Measurements from ENCODE around the gene BRIX1. TPM values are rescaled to one million over a fixed set of nuclear protein-coding genes. Genes with fewer than 3 reads are reported as not detected.
A peak's percentile ranks its signal among the peaks of the same experiment; 100 is the strongest.

The BRIX1 gene, protein sequence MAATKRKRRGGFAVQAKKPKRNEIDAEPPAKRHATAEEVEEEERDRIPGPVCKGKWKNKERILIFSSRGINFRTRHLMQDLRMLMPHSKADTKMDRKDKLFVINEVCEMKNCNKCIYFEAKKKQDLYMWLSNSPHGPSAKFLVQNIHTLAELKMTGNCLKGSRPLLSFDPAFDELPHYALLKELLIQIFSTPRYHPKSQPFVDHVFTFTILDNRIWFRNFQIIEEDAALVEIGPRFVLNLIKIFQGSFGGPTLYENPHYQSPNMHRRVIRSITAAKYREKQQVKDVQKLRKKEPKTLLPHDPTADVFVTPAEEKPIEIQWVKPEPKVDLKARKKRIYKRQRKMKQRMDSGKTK
- 40.8 and 46.9 TPM in 2 replicates for total RNA-seq
- polyA plus RNA-seq, result 42.3 and 84.2 TPM in 2 replicates
- polyA plus RNA-seq (2012), result 28.8 and 57.8 TPM in 2 replicates
- polyA minus RNA-seq (ENCODE audit: low replicate concordance), result 0.43 and 4.4 TPM in 2 replicates

DNA sequence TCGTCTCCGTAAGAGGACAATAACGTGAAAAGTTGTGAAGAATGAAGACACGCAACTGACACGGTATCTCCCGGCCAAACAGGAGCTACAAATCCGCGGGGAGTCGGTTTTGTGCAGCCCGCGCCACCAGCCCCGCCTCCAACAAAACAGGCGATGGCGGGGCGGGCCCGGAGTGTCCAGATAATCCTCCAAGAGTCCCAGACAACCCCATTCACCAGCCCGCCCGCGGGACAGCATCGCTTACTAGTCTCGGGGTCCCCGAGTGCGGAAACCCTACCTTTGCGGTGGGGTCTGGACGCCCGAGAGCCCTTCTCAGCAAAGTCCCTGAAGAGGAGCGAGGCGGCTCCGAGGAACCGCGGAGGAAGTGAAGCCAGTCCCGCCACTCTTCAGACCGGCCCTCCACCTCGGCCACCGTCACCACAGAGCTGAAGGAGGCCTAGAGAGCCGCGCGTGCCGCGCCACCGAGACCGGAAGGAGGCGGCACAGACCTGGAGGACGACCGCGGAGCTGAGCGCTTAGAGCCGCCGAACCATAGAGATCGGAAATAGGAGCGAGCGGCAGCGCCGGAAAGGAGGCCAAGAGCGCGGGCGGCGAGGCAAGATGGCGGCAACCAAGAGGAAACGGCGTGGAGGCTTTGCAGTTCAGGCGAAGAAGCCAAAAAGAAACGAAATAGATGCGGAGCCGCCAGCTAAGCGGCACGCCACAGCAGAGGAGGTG lies at the start of gene BRIX1, which contains the start of gene RAD1:
BRIX1 (plus strand) TSS at position 573 of the 717 bp plus-strand sequence; CDS start at position 601, 28 bp downstream.
RAD1 (minus strand) TSS at position 366 of the 717 bp plus-strand sequence. CDS start 612 bp downstream, outside the sequence.
- peaks cover 8% of the 10 kb centered on the region for H3K36me3 ChIP-seq (ENCODE audit: control insufficient read depth, insufficient read depth, low read length)
- H3K9ac ChIP-seq (ENCODE audit: insufficient read depth, low read length), result peak within 1 kb of the TSS; percentile 80

DNA sequence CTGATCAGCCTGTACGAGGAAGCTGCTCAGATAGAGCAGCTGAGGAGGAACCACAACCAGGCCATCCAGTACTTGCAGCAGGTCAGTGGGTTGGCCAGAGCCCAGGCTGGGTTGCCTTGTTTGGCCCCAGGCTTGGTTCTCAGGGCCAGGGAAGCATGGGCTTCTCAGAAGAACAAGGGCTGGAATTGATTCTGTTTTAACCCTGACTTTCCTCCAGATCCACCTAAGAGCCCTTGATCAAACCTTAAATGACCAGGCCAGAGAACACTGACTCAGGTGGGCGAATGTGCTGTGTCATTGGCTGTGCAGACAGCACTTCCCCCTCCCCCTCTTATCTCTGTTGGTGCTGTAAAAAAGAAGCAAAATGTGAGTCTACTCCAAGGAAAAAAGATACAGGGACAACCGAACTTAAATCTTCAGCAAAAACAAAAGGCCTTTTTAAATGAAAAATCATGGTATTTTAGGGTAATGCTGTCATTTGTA lies 48.5 kb upstream of the BRIX1 start:
- no peaks in the 10 kb centered on the region for H3K9me3 ChIP-seq (ENCODE audit: control insufficient read depth, insufficient read depth, low read depth, low read length)
- no peak overlapping the region for H3K4me3 ChIP-seq (replicated peaks in 1 of 4; ENCODE audit: control extremely low read depth in 1 of 4, insufficient read depth in 1 of 4, low read depth in 3 of 4, low read length in 4 of 4)
- H3K79me2 ChIP-seq (ENCODE audit: control insufficient read depth, insufficient read depth, low read length), result no peaks in the 10 kb centered on the region
- DNase-seq (ENCODE audit: low read depth in 2 of 2), result no peak
- H3K27me3 ChIP-seq (ENCODE audit: control insufficient read depth, insufficient read depth, low read length), result no peaks in the 10 kb centered on the region
- H3K9ac ChIP-seq (ENCODE audit: insufficient read depth, low read length), result no peak overlapping the region
- H3K27ac ChIP-seq (ENCODE audit: insufficient read depth, low read length), result no peak overlapping the region
- no peaks in the 10 kb centered on the region for H3K36me3 ChIP-seq (ENCODE audit: control insufficient read depth, insufficient read depth, low read length)
- no peaks in the 10 kb centered on the region for H4K20me1 ChIP-seq (ENCODE audit: control insufficient read depth, extremely low read depth, insufficient read depth, low read length)
- no peak overlapping the region for H2AFZ ChIP-seq (ENCODE audit: low read length)
- no peak overlapping the region for H3K4me2 ChIP-seq (ENCODE audit: extremely low read depth, insufficient read depth, low read length)
- H3K4me1 ChIP-seq (ENCODE audit: control insufficient read depth, extremely low read depth, insufficient read depth, low read length), result no peaks in the 10 kb centered on the region
- no peak for TF ChIP-seq EZH2 (IDR thresholded peaks at IDR 0.05; ENCODE audit: low read length, missing control alignments)
- TF ChIP-seq, protein P1, sequence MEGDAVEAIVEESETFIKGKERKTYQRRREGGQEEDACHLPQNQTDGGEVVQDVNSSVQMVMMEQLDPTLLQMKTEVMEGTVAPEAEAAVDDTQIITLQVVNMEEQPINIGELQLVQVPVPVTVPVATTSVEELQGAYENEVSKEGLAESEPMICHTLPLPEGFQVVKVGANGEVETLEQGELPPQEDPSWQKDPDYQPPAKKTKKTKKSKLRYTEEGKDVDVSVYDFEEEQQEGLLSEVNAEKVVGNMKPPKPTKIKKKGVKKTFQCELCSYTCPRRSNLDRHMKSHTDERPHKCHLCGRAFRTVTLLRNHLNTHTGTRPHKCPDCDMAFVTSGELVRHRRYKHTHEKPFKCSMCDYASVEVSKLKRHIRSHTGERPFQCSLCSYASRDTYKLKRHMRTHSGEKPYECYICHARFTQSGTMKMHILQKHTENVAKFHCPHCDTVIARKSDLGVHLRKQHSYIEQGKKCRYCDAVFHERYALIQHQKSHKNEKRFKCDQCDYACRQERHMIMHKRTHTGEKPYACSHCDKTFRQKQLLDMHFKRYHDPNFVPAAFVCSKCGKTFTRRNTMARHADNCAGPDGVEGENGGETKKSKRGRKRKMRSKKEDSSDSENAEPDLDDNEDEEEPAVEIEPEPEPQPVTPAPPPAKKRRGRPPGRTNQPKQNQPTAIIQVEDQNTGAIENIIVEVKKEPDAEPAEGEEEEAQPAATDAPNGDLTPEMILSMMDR (conservative IDR thresholded peaks at IDR 0.05 in 1 of 2, IDR thresholded peaks at IDR 0.05 in 1 of 2; ENCODE audit: low read depth in 1 of 2, low read length in 2 of 2), result no peak

More for the DNA sequence above, at the start of gene BRIX1, which contains the start of gene RAD1:
- Histone ChIP-seq H4K20me1 (ENCODE audit: control insufficient read depth, extremely low read depth, insufficient read depth, low read length) (no peaks in the 10 kb centered on the region), H3K4me3 (replicated peaks in 1 of 4; ENCODE audit: control extremely low read depth in 1 of 4, insufficient read depth in 1 of 4, low read depth in 3 of 4, low read length in 4 of 4) (peak within 1 kb of the TSS; percentile 65 to 99 (median 95)), H3K27ac (ENCODE audit: insufficient read depth, low read length) (peak within 1 kb of the TSS; percentile 75), H2AFZ (ENCODE audit: low read length) (peak within 1 kb of the TSS; percentile 88), H3K4me1 (ENCODE audit: control insufficient read depth, extremely low read depth, insufficient read depth, low read length) (peaks cover 4% of the 10 kb centered on the region), H3K27me3 (ENCODE audit: control insufficient read depth, insufficient read depth, low read length) (no peaks in the 10 kb centered on the region), H3K9me3 (ENCODE audit: control insufficient read depth, insufficient read depth, low read depth, low read length) (no peaks in the 10 kb centered on the region), H3K4me2 (ENCODE audit: extremely low read depth, insufficient read depth, low read length) (peak within 1 kb of the TSS; percentile 94), H3K79me2 (ENCODE audit: control insufficient read depth, insufficient read depth, low read length) (peaks cover 70% of the 10 kb centered on the region)
- TF ChIP-seq EZH2 (IDR thresholded peaks at IDR 0.05; ENCODE audit: low read length, missing control alignments), result no peak
- TF ChIP-seq, protein P1 (conservative IDR thresholded peaks at IDR 0.05 in 1 of 2, IDR thresholded peaks at IDR 0.05 in 1 of 2; ENCODE audit: low read depth in 1 of 2, low read length in 2 of 2), result peak in 1 of 2 donors; percentile 8
- peak; percentile 98 for DNase-seq (ENCODE audit: low read depth in 2 of 2)

DNA sequence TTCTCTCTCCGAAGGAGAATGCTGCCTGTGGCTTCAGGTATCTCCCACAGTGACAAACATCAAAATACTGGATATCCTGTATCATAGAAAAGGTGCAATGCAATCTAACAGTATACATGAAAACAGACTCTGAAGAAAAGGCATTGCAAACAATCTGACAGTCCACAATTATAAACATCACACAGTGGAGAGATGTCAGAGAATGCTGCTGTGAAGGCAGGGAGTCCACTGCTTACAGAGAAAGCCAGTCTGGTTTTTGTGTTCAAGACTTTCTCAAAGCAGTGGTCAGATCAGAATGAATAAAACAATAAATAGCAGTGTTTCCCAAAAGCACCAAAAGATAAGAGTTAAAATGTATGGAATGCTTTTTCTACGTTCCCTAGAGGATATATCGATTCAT lies 47.9 kb upstream of the BRIX1 start:
- no peak overlapping the region for H2AFZ ChIP-seq (ENCODE audit: low read length)
- no peaks in the 10 kb centered on the region for H3K36me3 ChIP-seq (ENCODE audit: control insufficient read depth, insufficient read depth, low read length)
- no peak overlapping the region for H3K9ac ChIP-seq (ENCODE audit: insufficient read depth, low read length)
- H3K4me1 ChIP-seq (ENCODE audit: control insufficient read depth, extremely low read depth, insufficient read depth, low read length), result no peaks in the 10 kb centered on the region
- H3K4me3 ChIP-seq (replicated peaks in 1 of 4; ENCODE audit: control extremely low read depth in 1 of 4, insufficient read depth in 1 of 4, low read depth in 3 of 4, low read length in 4 of 4), result no peak overlapping the region
- no peak overlapping the region for H3K4me2 ChIP-seq (ENCODE audit: extremely low read depth, insufficient read depth, low read length)
- no peaks in the 10 kb centered on the region for H3K9me3 ChIP-seq (ENCODE audit: control insufficient read depth, insufficient read depth, low read depth, low read length)
- H4K20me1 ChIP-seq (ENCODE audit: control insufficient read depth, extremely low read depth, insufficient read depth, low read length), result no peaks in the 10 kb centered on the region
- H3K27ac ChIP-seq (ENCODE audit: insufficient read depth, low read length), result no peak overlapping the region
- no peaks in the 10 kb centered on the region for H3K27me3 ChIP-seq (ENCODE audit: control insufficient read depth, insufficient read depth, low read length)
- TF ChIP-seq EZH2 (IDR thresholded peaks at IDR 0.05; ENCODE audit: low read length, missing control alignments), result no peak
- TF ChIP-seq, protein P1 (conservative IDR thresholded peaks at IDR 0.05 in 1 of 2, IDR thresholded peaks at IDR 0.05 in 1 of 2; ENCODE audit: low read depth in 1 of 2, low read length in 2 of 2), result no peak
- no peaks in the 10 kb centered on the region for H3K79me2 ChIP-seq (ENCODE audit: control insufficient read depth, insufficient read depth, low read length)
- DNase-seq (ENCODE audit: low read depth in 2 of 2), result no peak
